K562 treated with DMSO at 1 percent for 24 hours (cell line): ENCODE measurements around the gene AAR2. TPM values are rescaled to one million over a fixed set of nuclear protein-coding genes. Genes with fewer than 3 reads are reported as not detected.

Experiments
- total RNA-seq: library from RNA; unstranded; fragments of 300-600 nt; gene quantifications from 2 replicates; pipeline ENCODE4 v1.2.3, GENCODE V29; 2022; ENCODE audit warnings: low read depth; ENCODE audit not compliant: insufficient read depth

AAR2 gene, protein sequence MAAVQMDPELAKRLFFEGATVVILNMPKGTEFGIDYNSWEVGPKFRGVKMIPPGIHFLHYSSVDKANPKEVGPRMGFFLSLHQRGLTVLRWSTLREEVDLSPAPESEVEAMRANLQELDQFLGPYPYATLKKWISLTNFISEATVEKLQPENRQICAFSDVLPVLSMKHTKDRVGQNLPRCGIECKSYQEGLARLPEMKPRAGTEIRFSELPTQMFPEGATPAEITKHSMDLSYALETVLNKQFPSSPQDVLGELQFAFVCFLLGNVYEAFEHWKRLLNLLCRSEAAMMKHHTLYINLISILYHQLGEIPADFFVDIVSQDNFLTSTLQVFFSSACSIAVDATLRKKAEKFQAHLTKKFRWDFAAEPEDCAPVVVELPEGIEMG
- 30.3 and 32.9 TPM in 2 replicates for total RNA-seq

DNA sequence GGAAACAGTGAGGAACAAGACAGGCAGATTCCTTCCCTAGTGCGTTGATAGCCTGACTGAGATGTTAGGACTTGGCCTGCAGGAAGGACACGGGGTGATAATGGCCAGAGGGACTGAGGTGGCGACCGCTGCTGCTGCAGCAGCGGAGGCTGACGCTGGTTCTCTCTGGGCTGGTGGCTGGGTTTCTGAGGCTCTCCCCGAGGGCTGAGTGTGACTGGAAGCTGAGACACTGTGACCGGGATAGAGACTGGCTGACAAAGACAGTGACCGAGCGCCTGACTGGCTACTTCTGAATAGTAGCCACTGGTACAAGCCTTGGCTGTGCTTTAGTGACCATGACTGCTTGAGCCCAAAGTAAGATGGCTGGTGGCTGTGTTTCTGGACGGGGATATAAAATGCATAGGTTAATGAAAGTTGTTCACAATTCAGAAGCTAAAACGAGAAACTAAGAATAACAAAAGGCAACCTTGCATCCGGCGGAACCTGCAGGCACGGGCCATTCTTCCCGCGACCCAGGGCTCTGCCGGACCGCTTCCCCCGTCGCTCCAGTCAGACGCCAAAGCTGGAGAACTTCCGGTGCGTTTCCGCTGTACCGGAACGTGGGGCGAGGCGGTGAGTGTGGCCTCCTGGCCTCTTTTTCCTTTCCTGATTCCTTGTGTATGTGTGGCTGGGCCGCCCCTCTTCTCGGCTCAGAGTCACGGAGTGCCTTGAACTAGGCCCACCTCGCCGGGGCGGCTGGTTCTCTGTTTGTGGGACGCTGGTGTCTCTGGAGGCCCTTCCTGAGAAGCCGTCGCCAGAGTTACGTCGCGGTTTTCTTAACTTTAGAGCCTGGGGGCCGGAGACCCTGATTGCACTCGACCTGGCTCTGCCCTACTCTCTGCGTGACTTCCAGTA lies at the start of gene AAR2:
TSS of gene AAR2 (plus strand) at position 587 of the 894 bp plus-strand sequence. CDS start 3,391 bp downstream, outside the sequence.

DNA sequence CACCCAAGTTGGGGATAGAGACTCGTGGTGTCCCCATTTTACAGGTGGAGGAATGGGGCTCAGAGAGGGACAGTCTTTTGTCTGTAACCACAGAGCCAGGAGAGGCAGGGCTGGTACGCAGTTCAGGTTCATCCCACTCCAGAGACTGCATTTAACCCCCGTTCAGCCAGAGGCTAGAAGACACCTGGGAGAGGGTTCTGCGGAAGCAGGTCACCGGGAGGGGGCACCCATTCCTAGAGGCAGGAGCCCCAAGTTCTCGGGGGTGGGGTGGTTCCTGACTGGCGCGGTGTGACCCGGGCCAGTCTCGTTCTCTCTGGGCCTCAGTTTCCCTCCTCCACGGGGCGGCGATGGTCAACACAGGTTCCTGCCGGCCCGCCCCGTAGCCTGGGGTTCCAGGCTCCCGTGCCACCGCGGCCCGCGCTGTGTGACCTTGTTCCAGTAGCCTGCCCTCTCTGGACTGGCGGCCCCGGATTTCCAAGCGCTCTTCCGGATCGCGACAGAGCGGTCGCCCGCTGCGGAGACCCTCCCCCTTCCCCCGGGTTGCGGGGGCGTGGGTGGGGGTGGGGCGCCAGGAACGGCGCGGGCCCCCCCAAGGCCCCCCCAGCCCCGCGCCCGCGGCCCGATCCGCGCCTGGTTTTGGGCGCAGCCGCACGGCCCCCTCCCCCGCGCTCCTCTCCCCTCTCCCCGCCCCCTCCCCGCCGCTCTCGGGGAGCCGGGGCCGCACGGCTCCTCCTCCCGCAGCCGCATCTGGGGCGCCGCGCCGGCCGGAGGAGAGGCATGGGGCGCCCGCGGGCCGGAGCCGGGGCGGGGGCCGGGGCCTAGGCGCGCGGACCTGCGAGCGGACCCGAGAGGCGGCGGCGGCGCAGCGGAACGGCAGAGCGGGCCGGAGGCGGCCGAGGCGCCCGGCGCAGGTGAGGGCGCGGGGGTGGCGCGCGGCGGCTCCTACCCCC lies 69.6 kb downstream of the AAR2 start, which contains the start of gene DLGAP4:
TSS of gene DLGAP4 (plus strand) at position 738 of the 950 bp plus-strand sequence. CDS start 125,379 bp downstream, outside the sequence.

Other genes with a start within 250 kb of the AAR2 start
- 4.2 and 5.3 TPM in 2 replicates for gene EPB41L1, start 81.7 kb upstream of the AAR2 start, total RNA-seq
- gene DLGAP4, start 69.9 kb downstream of the AAR2 start, total RNA-seq = 23.5 and 25.7 TPM in 2 replicates